Left ventricle myocardium inferior (tissue), 1 donor: ENCODE data around the gene DNAJC8. TPM values are rescaled to one million over a fixed set of nuclear protein-coding genes. Genes with fewer than 3 reads are reported as not detected.

Experiments used
- DNase-seq: peaks from one replicate; pipeline ENCODE4 v3.0.0-alpha.2; 2020
- H3K27ac ChIP-seq: fragments of 200-600 bp; replicated peaks from 2 replicates; pipeline ENCODE4 v1.8.0; 2021
- H3K27me3 ChIP-seq: fragments of 200-600 bp; 2 replicates; pipeline ENCODE4 v1.8.0; 2021; ENCODE audit warnings: low read depth
- H3K36me3 ChIP-seq: fragments of 200-600 bp; 2 replicates; pipeline ENCODE4 v1.8.0; 2021
- H3K4me1 ChIP-seq: fragments of 200-600 bp; 2 replicates; pipeline ENCODE4 v1.8.0; 2021
- H3K4me3 ChIP-seq: fragments of 200-600 bp; 2 replicates; pipeline ENCODE4 v1.8.0; 2021; ENCODE audit warnings: mild to moderate bottlenecking, moderate library complexity
- H3K9me3 ChIP-seq: fragments of 200-600 bp; replicated peaks from 2 replicates; pipeline ENCODE4 v1.8.0; 2021
- intact Hi-C: fragments of 100-400 bp; cut with micrococcal nuclease; formaldehyde crosslinking; loops from one replicate; pipeline ENCODE4 v1.11.0; 2022
- total RNA-seq: library from RNA; stranded (reverse); fragmentation: NEBNext Ultra II Directional; extraction: Animal tissue kit (Norgen Biotek cat#: 25700); gene quantifications from one replicate; pipeline ENCODE4 v1.2.1, GENCODE V29; 2021
- TF ChIP-seq, protein P1 (sequence below): fragments of 200-600 bp; IDR thresholded peaks from 2 replicates; pipeline ENCODE4 v1.8.0; 2021; ENCODE audit warnings: antibody characterized with exemption, mild to moderate bottlenecking, borderline replicate concordance
- donor health status: DM: no; HTN: yes; CAD: no; lungs with severe emphysema.

Gene DNAJC8
- total RNA-seq, 1 donor from 2014 or later, result 55.3 TPM

DNA sequence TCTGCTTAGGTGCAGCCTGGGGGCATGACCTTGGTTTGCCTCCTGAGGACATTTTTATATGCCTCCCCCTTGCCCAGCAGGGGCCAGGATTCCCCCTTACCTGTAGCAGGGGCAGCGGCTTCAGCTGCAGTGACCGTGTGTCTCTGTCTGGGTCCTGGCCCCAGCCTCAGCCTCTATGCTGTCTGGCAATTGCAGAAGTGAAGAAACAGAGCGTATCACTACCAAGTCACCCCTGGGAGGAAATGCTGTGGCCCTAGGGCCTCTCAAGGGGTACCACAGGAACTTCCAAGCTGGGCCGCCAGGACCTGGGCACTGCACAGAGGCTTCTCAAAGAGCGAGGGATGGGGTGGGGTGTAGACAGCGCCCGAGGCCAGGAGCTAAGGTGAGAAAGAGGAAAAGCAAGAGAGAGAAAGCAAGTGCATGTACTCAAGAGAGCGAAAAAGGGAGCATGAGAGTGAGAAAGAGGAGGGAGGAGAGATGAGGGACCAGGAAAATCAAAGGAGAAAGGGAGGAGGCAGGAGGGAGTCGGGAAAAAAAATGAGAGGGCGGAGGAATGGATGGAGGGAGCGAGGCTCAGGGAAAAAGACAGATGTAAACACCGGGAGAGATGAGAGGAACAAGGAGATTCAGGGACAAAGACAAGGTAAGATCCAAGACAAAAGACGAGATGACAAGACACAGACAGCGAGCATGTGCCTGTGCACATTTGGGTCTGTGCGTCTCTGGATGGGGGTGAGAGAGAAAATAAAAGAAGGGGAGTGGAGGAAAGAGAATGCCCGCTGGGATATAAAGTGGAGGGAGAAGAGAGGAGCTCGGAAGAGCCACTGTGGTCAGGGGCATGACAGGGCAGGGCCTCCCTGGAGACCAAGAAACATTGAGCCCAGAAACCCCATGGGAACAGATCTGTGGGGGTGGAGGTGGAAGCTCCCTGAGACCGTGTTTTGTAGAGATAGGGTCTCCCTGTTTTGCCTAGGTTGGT, 56.0 kb downstream of the DNAJC8 start, which contains the start of gene PTAFR:
PTAFR (minus strand) TSS at position 199 of the 979 bp plus-strand sequence. CDS start 25,669 bp downstream, outside the sequence.
- Histone ChIP-seq H3K9me3 (no peaks in the 10 kb centered on the region), H3K36me3 (no peaks in the 10 kb centered on the region), H3K27ac (peak within 1 kb of the TSS; percentile 33), H3K27me3 (no peaks in the 10 kb centered on the region), H3K4me1 (peaks cover 23% of the 10 kb centered on the region), H3K4me3 (peak within 1 kb of the TSS; percentile 37)
- DNase-seq, result no peak
- TF ChIP-seq, protein P1, sequence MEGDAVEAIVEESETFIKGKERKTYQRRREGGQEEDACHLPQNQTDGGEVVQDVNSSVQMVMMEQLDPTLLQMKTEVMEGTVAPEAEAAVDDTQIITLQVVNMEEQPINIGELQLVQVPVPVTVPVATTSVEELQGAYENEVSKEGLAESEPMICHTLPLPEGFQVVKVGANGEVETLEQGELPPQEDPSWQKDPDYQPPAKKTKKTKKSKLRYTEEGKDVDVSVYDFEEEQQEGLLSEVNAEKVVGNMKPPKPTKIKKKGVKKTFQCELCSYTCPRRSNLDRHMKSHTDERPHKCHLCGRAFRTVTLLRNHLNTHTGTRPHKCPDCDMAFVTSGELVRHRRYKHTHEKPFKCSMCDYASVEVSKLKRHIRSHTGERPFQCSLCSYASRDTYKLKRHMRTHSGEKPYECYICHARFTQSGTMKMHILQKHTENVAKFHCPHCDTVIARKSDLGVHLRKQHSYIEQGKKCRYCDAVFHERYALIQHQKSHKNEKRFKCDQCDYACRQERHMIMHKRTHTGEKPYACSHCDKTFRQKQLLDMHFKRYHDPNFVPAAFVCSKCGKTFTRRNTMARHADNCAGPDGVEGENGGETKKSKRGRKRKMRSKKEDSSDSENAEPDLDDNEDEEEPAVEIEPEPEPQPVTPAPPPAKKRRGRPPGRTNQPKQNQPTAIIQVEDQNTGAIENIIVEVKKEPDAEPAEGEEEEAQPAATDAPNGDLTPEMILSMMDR, result no peak
- intact Hi-C loops, result no loop called here

DNA sequence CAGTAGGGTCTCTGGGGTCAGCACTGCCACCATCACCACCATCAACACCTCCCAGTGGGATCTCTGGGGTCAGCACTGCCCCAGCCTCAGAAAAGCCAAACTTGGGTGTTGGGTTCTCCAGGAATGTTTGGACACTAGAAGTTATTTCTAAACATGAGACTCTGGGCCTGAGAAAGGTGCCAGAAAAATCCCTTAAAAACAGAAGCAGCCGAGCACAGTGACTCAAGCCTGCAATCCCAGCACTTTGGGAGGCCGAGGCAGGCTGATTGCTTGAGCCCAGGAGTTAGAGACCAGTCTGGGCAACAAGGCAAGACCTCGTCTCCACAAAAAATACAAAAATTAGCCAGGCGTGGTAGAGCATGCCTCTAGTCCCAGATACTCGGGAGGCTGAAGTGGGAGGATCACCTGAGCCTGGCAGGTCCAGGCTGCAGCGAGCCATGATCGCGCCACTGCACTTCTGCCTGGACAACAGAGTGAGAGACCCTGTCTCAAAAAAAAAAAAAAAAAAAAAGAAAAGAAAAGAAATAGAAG, 56.8 kb downstream of the DNAJC8 start:
- Histone ChIP-seq H3K27ac (peak overlapping the region; percentile 16), H3K36me3 (no peaks in the 10 kb centered on the region), H3K4me3 (peak overlapping the region; percentile 37), H3K4me1 (peaks cover 23% of the 10 kb centered on the region), H3K27me3 (no peaks in the 10 kb centered on the region), H3K9me3 (no peaks in the 10 kb centered on the region)
- TF ChIP-seq, protein P1, result no peak
- intact Hi-C loops, result no loop called here
- no peak for DNase-seq

DNA sequence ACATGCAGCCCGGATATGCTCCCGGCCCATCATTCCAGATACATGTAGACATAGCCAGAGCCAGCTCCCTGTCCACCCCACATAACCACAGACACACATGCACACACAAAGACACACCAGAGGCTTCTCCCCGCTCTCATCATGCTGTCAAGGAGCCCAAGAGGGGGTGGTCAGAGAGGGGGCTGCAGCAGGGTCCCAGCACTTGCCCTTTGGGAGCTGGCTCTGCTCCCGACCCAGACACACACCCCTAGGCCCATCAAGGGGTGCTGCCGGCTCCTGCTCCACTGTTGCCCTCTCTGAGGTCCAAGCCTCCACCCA, 58.9 kb downstream of the DNAJC8 start:
- intact Hi-C loops, result no loop called here
- DNase-seq, result no peak
- H3K4me3 ChIP-seq, result peak overlapping the region; percentile 27
- peak overlapping the region; percentile 50 for H3K27ac ChIP-seq
- TF ChIP-seq, protein P1, result no peak
- peaks cover 23% of the 10 kb centered on the region for H3K4me1 ChIP-seq
- H3K36me3 ChIP-seq, result no peaks in the 10 kb centered on the region
- H3K9me3 ChIP-seq, result no peaks in the 10 kb centered on the region
- no peaks in the 10 kb centered on the region for H3K27me3 ChIP-seq

DNA sequence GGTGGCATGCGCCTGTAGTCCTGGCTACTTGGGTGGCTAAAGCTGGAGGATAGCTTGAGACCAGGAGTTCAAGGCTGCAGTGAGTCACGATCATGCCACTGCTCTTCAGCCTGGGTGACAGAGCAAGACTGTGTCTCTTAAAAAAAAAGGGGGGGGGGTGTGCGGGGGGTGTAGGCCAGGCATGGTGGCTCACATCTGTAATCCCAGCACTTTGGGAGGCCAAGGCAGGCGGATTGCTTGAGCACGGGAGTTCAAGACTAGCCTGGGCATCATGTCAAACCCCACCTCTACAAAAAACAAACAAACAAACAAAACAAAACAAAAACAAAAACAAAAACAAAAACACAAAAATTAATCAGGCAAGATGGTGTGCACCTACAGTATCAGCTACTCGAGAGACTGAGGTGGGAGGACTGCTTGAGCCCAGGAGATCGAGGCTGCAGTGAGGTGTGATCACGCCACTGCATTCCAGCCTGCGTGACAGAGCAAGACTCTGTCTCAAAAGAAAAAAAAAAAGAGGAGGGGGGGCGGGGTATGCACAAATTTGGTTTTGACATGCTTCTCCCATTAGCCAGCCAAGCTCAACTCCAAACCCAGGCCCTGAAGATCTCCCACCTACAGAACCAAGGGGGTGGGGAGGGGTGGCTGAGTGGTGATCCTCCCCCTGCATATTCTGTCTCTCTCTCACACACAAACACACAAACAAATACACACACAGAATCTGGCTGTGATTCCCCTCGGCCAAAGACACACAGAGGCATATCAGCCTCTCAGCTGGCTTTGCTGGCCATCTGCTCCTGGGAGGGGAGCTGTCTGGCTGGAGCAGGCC, 59.5 kb downstream of the DNAJC8 start:
- intact Hi-C loops, result no loop called here
- TF ChIP-seq, protein P1, result no peak
- no peak for DNase-seq
- Histone ChIP-seq H3K4me3 (no peak overlapping the region), H3K27me3 (no peaks in the 10 kb centered on the region), H3K36me3 (no peaks in the 10 kb centered on the region), H3K9me3 (no peaks in the 10 kb centered on the region), H3K4me1 (peaks cover 23% of the 10 kb centered on the region), H3K27ac (peak overlapping the region; percentile 50)

DNA sequence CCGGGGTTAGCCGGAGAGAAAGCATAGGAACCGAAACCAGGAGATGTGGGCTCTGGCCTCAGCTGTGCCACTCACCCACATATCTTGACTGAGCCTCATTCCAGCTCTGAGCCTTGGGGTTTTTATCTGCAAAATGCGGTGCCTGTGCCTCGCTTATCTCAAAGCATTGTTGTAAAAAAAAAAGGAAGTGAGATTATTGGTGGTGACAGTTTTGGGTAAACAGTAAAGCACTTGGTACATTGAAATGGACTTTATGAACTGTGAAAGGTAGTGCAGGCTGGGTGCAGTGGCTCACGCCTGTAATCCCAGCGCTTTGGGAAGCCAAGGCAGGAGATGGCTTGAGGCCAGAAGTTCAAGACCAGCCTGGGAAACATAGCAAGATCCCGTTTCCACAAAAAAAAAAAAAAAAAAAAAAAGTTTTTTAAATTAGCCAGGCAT, 60.1 kb downstream of the DNAJC8 start:
- Histone ChIP-seq H3K9me3 (no peaks in the 10 kb centered on the region), H3K36me3 (no peaks in the 10 kb centered on the region), H3K27me3 (no peaks in the 10 kb centered on the region), H3K27ac (peak overlapping the region; percentile 50), H3K4me3 (no peak overlapping the region), H3K4me1 (peaks cover 23% of the 10 kb centered on the region)
- no peak for DNase-seq
- intact Hi-C loops, result no loop called here
- TF ChIP-seq, protein P1, result no peak
